HEK293T (cell line): ENCODE data around the gene CD79A.

Source experiments
- CTBP1 ChIP-seq: fragments of 450-650 bp; IDR thresholded peaks from 2 replicates; pipeline ENCODE4 v1.6.1; 2016; ENCODE audit warnings: borderline replicate concordance
- FOXM1 ChIP-seq: fragments of 450-650 bp; IDR thresholded peaks from 2 replicates; pipeline ENCODE4 v1.6.1; 2017; ENCODE audit warnings: mild to moderate bottlenecking, borderline replicate concordance
- HDGF ChIP-seq: fragments of 450-650 bp; IDR thresholded peaks from 2 replicates; pipeline ENCODE4 v1.6.1; 2017; ENCODE audit warnings: antibody characterized with exemption, borderline replicate concordance
- LEF1 ChIP-seq: fragments of 450-650 bp; IDR thresholded peaks from 2 replicates; pipeline ENCODE4 v1.6.1; 2017; ENCODE audit warnings: mild to moderate bottlenecking, borderline replicate concordance
- SP1 ChIP-seq: fragments of 450-650 bp; IDR thresholded peaks from 2 replicates; pipeline ENCODE4 v1.6.1; 2017
- TARDBP ChIP-seq: fragments of 450-650 bp; IDR thresholded peaks from 2 replicates; pipeline ENCODE4 v1.6.1; 2016

- TF ChIP-seq FOXM1, result no peak
- no peak for TF ChIP-seq LEF1
- no peak for TF ChIP-seq CTBP1
- TF ChIP-seq HDGF, result no peak
- TF ChIP-seq TARDBP, result no peak
- no peak for TF ChIP-seq SP1
Observed at GRCh38 chr19:41901707-41902360, 24.8 kb downstream of the CD79A start.
